Activated T-helper 1 cell treated with anti-CD3 and anti-CD28 coated beads, Interleukin-2, amount 50 U/mL, for 16 hours (primary cell): ENCODE data around the gene FBXO38.

Experiments
- DNase-seq, 2 donors: peaks; one replicate each; pipeline ENCODE4 v3.0.0-alpha.2; 2020; ENCODE audit warnings: low read depth in 1 of 2, low spot score in 1 of 2

The FBXO38 gene

GRCh38 chr5:148383564-148384379 is at the start of gene FBXO38:
TSS of gene FBXO38 (plus strand) at chr5:148383958. CDS start at chr5:148394777, 10,819 bp downstream.
- DNase-seq: peak; percentile 93 to 95

- DNase-seq: no peak
These were observed 48.5 kb upstream of the FBXO38 start, which contains the start of gene SPINK9 for GRCh38 chr5:148335259-148335658. TSS of gene SPINK9 (plus strand) at chr5:148335559. CDS start at chr5:148335614, 55 bp downstream.

DNA sequence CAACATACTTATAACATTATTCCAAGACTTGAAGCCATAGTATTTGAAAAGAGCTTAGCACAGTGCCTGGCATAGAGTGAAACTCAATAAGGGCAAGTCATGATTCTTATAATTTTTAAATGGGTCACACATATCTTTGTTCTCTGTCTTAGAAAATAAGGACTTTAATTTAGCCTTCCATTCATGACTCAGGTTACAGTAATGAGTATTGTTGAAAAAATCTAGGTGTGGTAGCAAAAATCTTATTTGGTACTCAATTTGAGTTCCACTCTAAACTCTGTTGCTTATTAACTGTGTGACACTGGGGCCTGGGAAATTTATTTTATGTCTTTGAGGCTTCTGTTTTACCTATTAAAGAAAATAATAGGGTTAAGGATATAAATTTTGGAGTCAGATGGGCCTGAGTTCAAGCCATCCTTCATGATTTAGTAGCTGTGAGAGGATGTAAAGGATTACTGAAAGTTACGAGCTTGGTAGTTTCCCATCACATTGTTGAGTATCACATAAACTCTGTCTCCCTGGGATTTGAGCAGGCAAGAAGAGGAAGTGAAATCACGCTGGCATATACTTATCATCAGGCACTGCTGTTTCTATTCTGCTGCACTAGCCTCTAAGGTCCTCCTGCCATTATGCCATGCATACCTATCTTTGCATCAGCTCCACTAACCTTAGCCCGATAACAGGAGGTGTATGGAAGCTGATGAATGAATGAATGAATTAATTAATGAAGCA is 46.9 kb upstream of the FBXO38 start:
- DNase-seq: no peak

DNA sequence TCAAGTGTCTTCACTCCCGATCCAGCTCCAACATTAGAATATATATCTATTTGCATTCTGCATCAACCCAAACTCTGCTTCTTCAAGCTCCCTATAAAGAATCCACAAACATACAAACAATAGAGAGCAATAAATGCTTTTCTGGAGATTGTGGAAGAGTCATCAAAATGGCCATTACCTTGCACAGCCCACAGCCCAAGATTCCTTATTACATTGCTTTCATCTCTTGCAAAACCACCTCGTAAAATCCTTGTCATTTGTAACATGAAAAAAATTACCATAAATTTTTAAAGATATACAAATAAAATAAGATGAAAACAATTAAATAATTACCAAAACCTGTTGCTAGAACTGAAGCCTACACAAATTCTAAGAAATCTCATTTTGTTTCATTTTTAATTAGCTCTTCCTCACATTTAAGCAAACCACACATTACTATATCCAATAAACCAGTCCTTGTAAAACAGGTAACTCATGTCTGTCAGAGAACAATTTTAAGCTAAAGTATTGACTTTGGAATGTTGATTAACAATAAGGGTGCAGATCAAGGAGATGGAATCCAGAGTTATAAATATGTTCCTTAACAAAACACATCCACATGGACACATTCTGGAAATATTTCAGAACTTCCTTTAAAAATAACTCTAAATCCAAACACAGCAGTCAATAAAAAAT is 41.2 kb upstream of the FBXO38 start:
- no peak for DNase-seq

DNA sequence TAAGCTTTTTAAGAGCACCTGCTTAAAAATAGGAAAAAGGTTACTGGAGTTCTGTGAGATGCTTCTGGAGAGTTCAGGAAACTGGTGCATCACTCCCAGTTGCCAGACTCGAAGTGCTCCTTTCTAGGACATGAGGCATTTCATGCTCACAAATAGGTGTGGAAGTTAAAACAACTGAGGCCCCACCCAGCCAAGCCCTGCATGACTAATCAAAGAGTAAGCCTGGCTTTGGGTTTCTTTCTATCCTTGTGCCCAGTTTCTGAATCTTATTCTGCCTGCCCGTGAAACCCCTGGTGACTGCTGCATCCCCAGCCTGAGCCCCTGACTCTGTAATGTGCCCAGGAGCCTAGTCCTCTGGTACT is 40.7 kb upstream of the FBXO38 start:
- no peak for DNase-seq

- DNase-seq: no peak
These were observed 39.9 kb upstream of the FBXO38 start for GRCh38 chr5:148343603-148344487.

- no peak for DNase-seq
These were observed 36.1 kb upstream of the FBXO38 start for GRCh38 chr5:148347706-148348105.

- DNase-seq: no peak
These were observed 31.1 kb upstream of the FBXO38 start for GRCh38 chr5:148352696-148353095.

- no peak for DNase-seq
These were observed 30.1 kb upstream of the FBXO38 start for GRCh38 chr5:148353634-148354033.

GRCh38 chr5:148364343-148364742 is 19.4 kb upstream of the FBXO38 start:
- no peak for DNase-seq

- no peak for DNase-seq
These were observed 15.5 kb upstream of the FBXO38 start for GRCh38 chr5:148368299-148368698.

- no peak for DNase-seq
These were observed 11.5 kb upstream of the FBXO38 start for GRCh38 chr5:148372166-148372725.

- DNase-seq: no peak
These were observed 10.9 kb upstream of the FBXO38 start for GRCh38 chr5:148372893-148373292.

- DNase-seq: no peak
These were observed 8.9 kb upstream of the FBXO38 start for GRCh38 chr5:148374690-148375360.

DNA sequence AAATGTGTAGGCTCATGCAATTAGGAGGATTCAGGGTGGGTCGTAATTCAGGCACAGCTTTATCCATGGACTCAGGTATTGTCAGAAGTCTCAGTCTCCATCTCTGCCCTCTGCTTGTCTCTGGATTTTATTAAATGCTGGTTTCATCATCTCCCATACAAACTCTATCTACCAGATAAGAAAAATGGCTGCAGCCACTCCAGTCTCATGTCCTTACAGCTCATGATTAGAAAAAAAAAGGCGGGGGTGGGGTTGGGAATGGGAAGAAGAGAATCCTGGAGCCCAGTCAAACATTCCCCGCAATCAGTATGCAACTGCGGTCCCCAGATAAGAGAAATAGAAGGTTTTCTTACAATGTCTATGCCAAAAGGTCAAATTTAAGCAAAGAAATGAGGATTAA is 7.6 kb upstream of the FBXO38 start:
- no peak for DNase-seq

DNA sequence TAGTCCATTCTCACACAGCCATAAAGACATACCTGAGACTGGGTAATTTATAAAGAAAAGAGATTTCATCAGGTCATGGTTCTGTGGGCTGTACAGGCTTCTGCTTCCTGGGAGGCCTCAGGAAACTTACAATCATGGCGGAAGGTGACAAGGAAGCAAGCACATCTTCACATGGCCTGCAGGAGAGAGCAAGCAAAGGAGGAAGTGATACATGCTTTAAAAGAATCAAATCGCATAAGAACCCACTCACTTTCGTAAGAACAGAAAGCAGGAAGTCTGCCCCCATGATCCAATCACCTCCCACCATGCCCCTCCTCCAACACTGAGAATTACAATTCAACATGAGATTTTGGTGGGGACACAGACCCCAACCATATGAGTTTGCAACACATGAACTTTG is 5.1 kb upstream of the FBXO38 start:
- DNase-seq: no peak

DNA sequence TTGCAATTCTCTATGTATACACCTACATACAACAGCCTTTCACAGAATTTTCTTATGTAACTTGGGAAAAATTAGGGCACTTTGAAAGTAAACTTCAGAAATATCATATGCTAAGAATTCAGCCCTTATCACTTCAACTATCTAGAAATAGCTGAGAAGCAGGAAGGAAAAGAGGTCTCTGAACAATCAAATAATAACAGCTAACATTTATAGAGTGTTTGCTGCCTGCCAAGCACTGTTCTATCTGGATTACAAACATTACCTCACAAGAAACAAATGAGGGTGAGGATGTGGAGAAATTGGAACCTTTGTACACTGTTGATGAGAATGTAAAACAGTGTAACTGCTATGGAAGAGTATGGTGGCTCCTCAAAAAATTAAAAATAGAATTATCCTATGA is 4.4 kb upstream of the FBXO38 start:
- no peak for DNase-seq

GRCh38 chr5:148381906-148382305 is 1.9 kb upstream of the FBXO38 start:
- DNase-seq: no peak

- no peak for DNase-seq
These were observed 797 bp upstream of the FBXO38 start for GRCh38 chr5:148382961-148383360.

GRCh38 chr5:148384380-148384737 is 601 bp downstream of the FBXO38 start:
- peak in 1 of 2 donors; percentile 0 for DNase-seq
